Measurements from ENCODE around the gene P3H1. TPM values are rescaled to one million over a fixed set of nuclear protein-coding genes. Genes with fewer than 3 reads are reported as not detected.

P3H1 gene
- total and polyA plus RNA-seq, 2 of the 13 experiments (the other 11 are each of a cell fraction or from before 2014, with no cell fraction given) = 64.6 to 120 TPM

GRCh38 chr1:42753070-42753469, 13.8 kb downstream of the P3H1 start:
- DNase-seq (ENCODE audit: low spot score) (no peak), ATAC-seq (no peak), FAIRE-seq (no peak)
- BruUV-seq (replicated peaks) = no TSS peak
- CTCF ChIA-PET (ENCODE audit: low intra/inter-chr PET ratio, low total read pairs) = no interaction called here
- Histone ChIP-seq H3K4me2 (ENCODE audit: low read depth, low read length) (no peak overlapping the region), H2AFZ (ENCODE audit: low read length) (no peak overlapping the region), H3K27ac (ENCODE audit: extremely low read length, insufficient read depth, low read length) (no peak overlapping the region), H3K79me2 (ENCODE audit: insufficient read depth, low read length) (no peaks in the 10 kb centered on the region), H3K36me3 (replicated peaks in 1 of 2; ENCODE audit: control insufficient read depth in 1 of 2, insufficient read depth in 2 of 2, low read length in 2 of 2) (peaks cover 43 to 85% of the 10 kb centered on the region in 2 experiments), H3K9ac (ENCODE audit: insufficient read depth, low read depth, low read length) (no peak overlapping the region), H4K20me1 (ENCODE audit: insufficient read depth, low read length) (no peaks in the 10 kb centered on the region), H3K9me3 (ENCODE audit: low read length) (no peaks in the 10 kb centered on the region), H3K4me1 (ENCODE audit: insufficient read depth, low read length) (peaks cover 19% of the 10 kb centered on the region), H3K4me3 (replicated peaks in 1 of 3; ENCODE audit: insufficient read depth in 1 of 3, low read depth in 2 of 3, low read length in 3 of 3) (no peak overlapping the region), H3K27me3 (ENCODE audit: control insufficient read depth in 1 of 2, insufficient read depth in 2 of 2, low read length in 2 of 2) (no peaks in the 10 kb centered on the region)
- intact Hi-C loops (cut with micrococcal nuclease; ENCODE audit: unreplicated experiment) = no loop called here
- TF ChIP-seq ZBTB34 (CRISPR knock-in tag; IDR thresholded peaks at IDR 0.05) = no peak
- TF ChIP-seq ZNF770 (CRISPR knock-in tag; IDR thresholded peaks at IDR 0.05) = no peak
- no peak for TF ChIP-seq PAX8 (CRISPR knock-in tag; IDR thresholded peaks at IDR 0.05; ENCODE audit: borderline replicate concordance)
- no peak for TF ChIP-seq XRCC5 (optimal IDR thresholded peaks at IDR 0.05; ENCODE audit: low read length)
- TF ChIP-seq ZNF510 (CRISPR knock-in tag; IDR thresholded peaks at IDR 0.05; ENCODE audit: low read depth) = no peak
- TF ChIP-seq MED8 (CRISPR knock-in tag; IDR thresholded peaks at IDR 0.05; ENCODE audit: insufficient replicate concordance) = no peak
- POLR2A ChIA-PET = interaction anchor here (0.6 to 1.1 kb wide), 2 partner anchors 14 to 70 kb away, joined by 3 to 5 read pairs; partner anchors contain the start of genes C1orf50 and P3H1
- in situ Hi-C loops (cut with HindIII; ENCODE audit: extremely low pct_ligation_motif_present, low pct_unique_long_range_greater_than_20kb) = no loop called here
- 100% methylated on average over 1 of the region's 1 CpG for WGBS (ENCODE audit: low lambda C conversion rate)

Data from HepG2 (cell line).